ENCODE measurements around the gene LHFPL3.

Gene LHFPL3

DNA sequence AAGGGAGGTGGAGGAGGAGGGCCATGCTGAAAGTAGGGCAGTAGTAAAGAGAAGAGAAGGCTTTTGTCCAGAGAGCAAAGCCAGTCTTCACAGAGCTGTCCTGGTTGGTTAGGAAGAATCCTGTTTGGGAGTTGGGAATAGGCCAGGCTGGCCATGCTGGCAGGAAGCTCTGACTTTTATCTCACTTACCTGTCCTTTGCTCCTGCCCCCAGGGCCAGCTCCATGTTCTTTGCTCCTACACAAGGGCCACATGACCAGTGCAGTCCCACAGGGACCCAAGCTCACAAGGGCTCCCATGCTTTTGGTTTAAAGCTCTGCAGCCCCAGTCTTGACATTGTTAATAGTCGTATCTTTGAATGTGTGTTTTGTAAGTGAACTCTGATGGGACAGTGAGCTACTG, 524.0 kb downstream of the LHFPL3 start:
- DNase-seq = no peak

DNA sequence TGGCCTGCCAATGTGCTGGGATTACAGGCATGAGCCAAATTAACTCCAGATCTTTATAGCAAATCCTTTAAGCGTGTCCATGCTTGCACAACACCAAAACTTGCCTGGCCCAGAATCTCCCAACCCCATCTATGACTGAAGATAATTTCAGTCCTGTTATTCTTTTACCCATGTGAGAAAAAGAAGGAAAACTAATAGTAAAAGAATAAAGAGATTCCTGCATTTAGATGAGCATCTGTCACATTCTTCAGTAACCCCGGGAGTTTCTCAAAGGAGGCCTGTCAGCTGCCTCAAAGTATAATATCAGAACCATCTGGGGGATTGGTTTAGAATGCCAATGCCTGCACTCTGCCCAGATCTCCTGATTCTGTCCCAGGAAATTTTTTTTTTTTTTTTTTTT, 527.5 kb downstream of the LHFPL3 start:
- no peak for DNase-seq

DNA sequence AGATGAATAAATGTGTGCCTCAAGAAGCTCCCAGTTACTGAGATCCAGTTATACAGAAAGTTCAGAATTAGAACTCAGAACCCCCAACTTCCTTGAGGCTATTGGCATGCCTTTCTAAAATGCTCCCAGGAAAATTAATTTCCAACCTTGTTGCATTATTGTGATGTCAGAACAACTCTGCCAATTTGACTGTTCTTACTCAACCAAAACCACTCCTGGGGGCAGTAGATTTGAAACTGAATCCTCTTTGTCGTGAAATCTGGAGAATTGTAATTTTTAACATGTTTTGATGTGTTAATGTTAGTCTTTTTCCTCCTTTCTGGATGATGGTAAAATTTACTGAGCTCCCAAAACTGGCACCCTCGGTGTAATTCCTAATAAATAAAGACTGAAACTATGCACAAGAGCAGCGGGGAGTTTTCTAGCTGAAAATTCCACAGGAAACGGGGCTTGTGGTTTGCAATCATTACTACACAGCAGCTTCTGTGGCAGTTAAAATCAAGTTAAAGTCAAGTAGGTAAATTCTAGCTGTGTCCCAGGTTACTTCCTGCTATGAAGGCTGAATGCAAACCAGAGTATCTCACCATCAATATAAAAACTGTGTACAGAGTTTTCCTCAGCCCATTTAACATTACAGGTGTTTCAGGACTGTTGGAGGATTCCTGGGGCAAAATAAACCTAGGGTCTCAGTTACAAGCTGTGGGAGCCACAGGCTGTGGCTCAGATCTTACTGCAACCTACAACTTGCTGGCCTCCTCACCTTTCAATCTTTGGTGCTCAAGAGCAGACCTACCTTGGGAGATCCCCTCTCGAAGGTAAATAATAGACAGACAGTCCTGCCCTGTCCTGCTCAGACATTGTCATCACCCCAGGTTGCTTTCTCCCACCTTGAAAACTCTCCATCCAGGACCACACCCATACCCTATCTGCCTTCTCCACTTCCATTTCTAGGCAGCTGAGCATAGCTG, 529.3 kb downstream of the LHFPL3 start:
- DNase-seq = no peak

DNA sequence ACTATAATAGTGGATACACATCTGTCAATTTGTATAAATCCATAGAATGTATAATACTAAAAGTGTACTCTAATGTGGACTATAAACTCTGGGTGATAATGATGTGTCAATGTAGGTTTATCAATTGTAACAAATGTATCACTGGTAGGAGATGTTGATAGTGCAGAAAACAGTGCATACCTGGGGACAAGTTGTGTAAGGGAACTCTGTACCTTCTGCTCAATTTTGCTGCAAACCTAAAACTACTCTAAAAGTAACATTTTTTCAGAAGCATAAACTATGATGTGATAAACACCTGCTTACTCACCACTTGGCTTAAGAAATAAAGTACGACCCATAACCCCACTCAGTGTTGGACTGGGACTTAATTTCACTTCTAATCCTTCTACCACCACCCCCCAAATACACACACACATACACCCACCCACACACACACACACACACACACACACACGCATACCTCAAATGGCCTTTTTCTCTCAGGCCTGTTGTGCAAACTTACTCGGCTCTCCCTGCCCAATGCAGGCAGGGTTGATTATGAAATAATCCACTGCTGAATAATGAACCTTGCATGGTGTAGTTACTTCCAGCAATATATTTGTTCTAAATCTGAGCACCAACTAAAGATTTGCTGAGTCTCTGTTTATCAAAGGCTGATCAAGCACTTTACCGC, 531.5 kb downstream of the LHFPL3 start:
- no peak for DNase-seq

DNA sequence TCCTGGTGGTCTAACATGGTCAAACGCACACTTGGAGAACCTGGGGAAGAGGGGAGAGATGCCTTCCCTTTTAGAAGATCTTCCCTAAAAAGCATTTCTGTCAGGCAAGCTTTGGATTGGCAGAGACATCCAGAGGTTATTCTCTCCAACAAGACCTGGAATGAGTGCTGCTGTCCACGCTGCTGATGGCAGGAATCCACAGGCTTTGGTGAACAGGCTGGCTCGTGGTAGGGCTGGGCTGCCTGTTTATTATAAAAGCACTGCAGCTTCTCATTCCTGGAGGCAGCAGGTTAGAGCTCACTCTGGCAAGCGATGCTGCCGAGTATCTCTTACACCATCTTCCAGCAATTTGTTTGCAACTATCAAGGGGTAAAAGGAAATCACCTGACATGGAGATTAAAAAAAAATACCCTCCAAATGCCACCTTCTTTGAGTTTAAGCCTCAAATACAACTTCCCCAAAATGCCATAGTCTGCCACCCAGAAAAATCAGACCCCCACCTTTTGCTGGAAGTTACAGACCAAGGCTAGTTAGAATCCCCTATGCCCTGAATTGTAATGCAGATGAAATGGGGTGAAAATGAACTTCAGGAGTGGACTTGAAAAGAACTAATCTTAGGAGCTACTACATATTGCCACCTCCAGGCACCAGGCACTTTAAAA, 533.5 kb downstream of the LHFPL3 start:
- no peak for DNase-seq

DNA sequence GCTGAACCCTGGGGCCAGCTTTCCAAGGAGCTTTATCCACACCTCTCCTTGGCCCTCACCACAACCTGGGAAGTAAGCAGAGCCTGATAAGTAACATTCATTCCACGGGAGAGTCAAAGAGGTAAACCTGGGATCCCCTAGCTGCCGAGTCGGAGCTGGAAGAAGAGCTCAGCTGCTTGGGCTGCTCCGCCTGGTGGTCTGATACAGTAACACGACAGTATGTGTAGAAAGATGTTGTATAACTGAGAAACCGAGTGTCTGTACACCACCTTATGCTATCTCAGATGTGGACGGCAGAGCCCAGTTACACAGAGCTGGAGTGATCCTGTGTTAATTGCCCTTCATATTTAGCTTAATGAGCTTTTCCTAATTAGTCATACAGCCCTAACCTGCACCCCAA, 534.3 kb downstream of the LHFPL3 start:
- DNase-seq = no peak

DNA sequence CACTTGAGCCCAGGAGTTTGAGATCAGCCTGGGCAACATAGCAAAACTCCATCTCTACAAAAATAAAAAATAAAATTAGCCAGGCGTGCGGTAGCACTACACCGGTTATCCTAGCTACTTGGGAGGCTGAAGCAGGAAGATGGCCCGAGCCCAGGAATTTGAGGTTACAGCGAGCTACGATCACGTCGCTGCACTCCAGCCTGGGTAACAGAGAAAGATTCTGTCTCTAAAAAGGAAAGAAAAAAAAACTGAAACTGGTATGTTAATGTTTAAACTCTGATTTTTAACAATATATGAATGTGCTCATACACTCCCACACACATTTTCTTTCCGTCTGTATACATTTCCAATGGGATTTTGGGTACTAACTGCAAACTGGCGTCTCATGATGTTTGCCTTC, 545.0 kb downstream of the LHFPL3 start:
- DNase-seq = no peak

DNA sequence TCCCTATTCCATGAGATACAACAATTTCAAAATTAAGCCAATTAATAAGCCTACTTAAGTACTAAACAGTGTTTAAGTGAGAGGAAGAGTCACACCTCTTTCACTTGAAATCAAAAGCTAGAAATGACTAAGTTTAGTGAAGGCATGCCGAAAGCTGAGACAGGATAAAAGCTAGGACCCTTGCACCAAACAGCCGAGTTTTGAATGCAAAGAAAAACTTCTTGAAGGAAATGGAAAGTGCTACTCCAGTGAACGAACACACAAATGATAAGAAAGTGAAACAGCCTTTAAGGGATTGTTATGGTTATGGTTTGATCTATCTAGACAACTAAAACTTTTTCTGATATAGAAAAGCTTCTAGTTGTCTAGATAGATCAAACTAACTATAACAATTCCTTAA, 550.2 kb downstream of the LHFPL3 start:
- DNase-seq = no peak

DNA sequence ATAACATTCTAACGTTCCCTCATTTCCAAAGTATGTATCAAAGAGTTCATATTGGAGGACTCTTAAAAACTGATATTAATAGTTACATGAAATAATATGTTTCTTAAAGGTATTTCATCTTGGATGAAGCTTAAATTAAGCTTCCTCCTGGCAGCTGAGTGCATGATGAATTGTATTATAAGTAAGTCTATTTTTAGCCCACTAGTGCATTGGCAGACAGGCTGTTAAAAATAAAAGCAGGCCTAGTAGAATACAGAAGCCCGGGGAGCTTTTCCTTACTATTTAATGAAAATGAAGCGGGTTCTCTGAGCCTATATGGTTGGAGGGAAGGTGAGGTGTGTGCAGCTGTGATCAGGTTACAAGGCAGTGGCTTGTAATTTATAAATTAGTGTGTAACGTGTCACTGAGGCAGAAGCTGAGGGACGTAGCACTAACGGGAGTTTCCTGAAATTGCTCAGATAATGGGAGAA, 554.9 kb downstream of the LHFPL3 start:
- DNase-seq = no peak

DNA sequence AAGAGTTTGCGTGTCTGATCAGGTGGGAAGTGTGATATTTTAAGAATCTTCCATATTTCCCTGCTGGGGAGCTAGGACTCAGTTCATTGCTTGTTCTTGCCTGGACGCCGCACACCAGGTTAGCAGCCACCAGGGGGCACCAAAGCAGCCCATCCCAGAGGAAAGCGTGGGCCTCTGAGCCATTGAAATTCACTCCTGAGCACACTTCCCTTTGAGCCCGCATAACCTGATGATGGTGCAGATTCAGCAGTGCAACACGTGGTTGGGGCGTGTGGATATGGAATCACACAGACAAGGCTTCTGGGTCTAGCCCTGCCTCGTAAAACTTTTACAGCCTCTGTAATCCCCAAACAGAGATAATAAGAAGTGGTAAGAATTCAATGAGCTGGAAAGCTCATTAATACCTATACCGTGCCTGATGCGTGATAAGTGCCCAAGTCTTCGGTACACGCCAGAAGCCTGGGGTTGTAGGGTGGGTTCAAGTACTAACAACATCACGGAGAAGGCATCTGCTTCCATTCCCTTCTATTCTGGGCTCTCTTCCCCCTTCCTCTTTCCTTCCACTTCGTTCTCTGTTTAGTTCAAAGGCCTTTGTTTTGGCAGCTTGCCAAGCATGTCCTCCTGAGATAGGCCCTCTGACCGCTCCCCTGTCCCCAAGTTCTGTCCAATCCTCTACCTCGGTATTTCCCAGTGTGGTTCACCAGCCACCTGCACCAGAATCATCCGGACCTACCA, 555.5 kb downstream of the LHFPL3 start:
- peak; percentile 68 to 74 for DNase-seq

DNA sequence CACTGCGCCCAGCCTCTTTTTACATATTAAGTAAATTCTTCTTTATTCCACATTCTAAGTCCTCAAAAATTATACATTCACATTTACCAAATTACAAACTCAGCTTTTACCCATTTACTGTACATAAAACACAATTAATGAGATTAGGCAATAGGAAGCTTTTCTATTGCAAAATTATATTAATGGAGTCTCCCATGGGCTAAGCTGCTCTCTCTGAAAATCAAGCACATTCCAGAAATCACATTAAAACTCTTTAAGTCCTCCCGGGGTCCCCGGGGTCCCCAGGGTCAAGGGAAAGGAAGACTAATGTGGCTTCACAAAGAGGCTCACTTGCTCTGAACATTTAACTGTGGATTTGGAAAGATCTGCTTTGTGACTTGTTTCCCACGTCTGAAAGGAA, 558.2 kb downstream of the LHFPL3 start:
- no peak for DNase-seq

DNA sequence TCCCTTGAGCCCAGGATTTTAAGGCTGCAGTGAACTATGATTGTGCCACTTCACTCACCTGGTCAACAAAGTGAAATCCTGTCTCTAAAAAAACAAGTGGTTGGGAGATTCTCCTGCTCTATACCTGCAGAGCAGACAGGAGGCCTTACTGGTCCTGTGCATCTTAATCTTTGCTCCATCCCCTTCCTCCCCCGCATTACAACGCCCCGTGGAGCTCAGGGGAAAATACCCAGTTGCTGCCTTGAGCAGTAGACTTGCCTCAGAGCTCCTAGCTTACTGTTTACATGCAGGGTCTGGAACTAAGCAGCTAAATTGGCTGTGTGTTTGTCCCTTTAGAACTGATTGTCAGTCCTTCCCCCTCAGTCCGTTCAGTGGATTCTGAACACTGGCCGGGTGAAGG, 561.8 kb downstream of the LHFPL3 start:
- DNase-seq = no peak

DNA sequence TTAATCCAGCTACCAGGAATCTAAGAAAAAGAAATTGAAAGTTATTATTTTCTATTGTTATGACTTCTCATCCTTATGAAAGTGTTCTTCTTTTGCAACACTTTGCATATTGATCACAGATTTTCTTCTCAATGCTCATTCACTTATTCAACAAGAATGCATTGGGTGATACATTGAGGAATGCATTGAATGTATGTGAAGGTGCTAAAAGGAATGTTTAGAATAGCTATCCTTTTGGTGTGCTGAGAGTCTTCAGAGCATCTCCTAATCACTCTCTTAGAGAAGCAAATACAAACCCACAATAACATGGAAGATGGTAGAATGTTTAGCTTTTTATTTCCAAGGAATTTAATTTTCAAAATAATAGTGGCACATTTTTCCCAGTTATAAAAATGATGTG, 563.5 kb downstream of the LHFPL3 start:
- no peak for DNase-seq

DNA sequence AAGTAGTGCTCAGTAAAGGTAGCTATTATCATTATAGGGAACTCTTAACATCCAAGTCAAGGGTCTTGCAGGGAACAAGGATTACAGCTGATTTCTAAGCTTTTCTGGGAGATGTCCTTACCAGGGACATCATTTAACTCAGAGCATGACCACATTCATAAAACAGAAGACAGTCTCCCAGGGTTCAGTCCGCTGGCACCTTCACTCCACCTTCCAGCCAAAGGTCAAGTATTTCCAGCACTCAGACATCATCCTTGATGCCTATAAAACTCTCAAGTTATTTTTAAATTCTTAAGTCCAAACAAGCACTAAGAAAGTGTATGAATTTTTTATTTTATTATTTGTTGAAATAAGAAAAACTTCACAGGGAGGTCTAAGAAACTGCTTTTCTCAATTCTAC, 565.9 kb downstream of the LHFPL3 start:
- no peak for DNase-seq

DNA sequence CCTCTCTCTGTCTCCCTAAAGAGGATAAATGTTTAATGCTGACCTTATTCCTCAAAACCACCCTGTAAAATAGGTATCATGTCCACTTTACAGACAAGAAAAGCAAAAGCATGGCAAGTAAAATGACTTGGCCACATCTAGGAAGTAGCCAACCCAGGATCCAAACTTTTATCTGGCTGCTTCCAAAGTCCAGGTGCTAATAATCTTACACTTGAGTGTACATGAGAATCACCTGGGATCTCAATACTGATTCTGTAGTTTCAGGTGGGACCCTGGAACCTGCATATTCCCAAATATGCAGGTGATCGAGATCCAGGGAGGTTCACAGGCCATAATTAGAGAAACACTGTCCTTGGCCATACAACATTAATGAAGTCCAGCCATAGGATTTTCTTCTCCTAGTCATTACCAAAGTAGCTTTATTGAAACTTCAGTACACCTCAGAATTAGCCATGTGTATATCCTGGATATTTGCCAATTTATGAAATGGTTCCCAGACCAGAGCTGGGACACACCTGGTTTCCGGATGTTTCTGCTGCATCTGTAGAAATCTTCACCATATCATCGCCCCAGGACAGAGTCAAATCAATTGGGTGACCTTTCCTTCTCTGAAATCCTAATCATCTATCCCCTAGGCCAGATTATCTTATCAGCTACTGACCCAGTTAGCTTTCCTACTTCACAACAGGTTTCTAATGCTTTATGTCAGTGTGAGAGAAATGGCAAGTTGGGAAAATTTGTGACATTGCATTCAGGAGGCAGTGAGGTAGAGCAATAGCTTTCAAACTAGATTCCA, 566.5 kb downstream of the LHFPL3 start:
- DNase-seq = no peak

DNA sequence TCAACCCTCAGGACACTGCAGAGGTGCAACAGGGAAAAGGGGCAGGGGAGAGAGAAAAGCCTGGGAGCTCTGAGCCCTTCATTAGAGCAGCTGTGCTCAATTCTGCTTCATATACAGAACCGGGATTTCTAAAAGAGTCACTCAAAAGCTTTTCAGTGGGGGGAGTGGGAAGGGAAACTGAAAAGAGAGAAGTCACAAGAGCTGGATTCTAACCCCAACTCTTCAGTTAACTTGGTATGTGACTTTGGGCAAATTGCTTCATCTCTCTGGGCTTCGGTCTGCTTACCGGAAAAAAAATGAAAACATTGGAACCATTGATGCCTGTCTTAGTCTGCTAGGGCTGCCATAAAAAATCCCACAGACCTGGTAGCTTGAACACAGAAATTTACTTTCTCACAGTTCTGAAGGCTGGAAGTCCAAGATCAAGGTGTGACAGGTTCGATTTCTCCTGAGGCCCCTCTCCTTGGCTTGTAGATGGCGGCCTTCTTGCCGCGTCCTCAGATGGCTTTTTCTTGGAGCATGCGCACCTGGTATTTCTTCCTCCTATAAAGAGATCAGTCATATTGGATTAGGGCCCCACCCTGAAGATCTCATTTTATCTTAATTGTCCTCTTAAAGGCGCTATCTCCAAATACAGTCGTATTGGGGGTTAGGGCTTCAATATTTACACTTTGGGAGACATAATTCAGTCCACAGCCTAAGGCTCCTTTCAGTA, 567.3 kb downstream of the LHFPL3 start:
- no peak for DNase-seq

DNA sequence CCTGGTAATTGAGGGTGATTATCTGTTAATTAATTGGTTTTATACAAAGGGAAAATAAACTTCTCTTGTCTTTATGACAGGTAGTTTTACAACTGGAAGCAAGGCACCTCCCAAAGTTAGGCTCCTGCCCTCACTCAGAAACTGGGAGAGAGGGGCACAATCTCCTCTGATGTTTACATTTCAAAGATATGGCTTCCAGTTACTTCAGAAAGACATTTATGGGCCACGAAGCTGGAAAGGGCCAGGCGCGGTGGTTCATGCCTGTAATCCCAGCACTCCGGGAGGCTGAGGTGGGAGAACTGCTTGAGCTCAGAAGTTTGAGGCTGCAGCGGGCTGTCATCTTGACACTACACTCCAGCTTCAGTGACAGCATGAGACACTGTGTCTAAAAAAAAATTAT, 570.0 kb downstream of the LHFPL3 start:
- DNase-seq = no peak

DNA sequence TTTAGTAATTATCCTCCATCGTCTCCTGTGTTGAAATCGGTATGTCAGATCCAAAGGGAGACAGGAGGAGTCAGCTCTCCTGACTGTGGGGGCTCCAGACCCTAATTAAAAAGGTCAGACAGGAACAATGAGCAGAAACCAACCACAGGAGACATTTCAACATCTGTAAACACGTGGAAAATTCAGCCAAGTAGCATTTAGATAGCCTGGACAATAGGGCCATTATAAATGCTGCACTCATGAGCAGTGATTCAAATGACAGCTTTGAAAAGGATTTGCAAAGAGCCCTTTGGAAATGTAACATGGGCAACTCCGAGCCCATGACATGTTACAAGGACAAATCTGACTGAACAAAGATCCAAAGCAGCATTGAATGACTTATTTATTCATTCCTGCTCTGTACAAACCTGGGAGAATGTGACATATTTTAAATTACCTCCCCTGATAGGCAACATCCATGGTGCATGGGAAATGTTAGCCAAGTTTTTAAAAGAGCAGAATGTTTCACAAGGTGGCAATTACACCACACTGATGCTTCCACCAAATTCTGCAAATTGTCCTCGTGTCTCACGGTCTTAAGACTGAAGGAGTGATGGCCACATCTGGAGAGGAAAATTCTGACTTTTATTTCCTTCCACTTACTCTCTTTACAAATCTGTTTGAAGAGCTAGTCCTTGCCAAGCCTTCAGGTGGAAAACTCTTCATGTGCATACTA, 572.3 kb downstream of the LHFPL3 start:
- no peak for DNase-seq

DNA sequence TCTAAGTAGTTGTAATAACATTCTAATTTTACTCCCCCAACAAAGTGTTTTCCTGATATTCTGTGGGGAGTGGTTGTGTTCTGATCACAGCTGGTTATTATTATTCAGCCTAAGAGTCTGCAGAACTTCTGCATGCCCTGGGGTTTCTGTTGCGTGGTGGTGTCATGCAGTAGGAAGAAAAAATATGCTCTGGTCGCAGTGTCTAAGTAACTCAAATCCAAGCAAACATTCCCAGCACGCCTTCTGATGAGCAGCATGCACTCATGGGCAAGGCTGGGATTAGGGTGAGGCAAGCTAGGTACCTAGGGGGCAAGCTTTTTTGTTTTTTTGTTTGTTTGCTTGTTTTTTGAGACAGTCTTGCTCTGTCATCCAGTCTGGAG, 572.8 kb downstream of the LHFPL3 start:
- no peak for DNase-seq

DNA sequence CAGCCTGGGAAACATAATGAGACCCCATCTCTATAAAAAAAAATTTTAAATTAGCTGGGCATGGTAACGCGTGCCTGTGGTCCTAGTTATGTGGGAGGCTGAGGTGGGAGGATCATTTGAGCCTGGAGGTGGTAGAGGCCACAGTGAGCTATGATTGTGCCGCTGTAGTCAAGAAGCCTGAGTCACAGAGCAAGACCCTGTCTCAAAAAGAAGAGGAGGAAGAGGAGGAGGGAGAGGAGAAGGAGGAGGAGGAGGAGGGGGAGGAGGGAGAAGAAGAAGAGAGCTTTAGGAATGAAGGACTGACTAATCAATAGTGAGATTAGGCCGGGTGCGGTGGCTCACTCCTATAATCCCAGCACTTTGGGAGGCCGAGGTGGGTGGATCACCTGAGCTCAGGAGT, 573.8 kb downstream of the LHFPL3 start:
- DNase-seq = no peak

DNA sequence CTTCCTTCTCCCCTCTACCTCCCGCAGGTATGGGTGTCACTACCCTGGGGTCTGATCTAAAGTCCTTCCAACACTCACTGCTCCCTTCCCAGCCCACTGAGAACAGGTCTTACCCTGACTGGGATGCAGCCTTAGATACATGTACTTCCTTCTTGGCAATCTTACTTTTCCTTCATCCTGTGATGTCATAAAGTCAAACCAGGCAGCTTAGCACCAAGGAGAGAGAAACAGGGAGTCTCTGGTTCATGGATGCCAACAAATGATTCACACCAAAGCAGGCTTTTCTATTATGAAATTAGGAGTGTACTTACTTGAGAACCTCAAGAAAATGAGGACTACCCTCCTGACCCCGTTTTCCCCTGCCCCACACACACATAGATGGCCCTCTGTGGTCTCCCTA, 574.6 kb downstream of the LHFPL3 start:
- DNase-seq = no peak

Data from activated CD4-positive, alpha-beta T cell treated with anti-CD3 and anti-CD28 coated beads, Interleukin-2, amount 50 U/mL, for 4 hours (primary cell).